Endothelial cell of umbilical vein (primary cell): ENCODE measurements around the gene ANKK1. TPM values are rescaled to one million over a fixed set of nuclear protein-coding genes. Genes with fewer than 3 reads are reported as not detected.

ENCODE experiments used
- BruUV-seq: library from RNA; stranded (reverse); fragments of 400-500 nt; replicated peaks from 2 replicates; lab custom pipeline; 2021; lab: Mats Ljungman, UMichigan
- CTCF ChIA-PET: fragments of 300-600, 350-600 bp; sonication (Branson Sonifier 250); formaldehyde crosslinking; loops from one replicate; lab custom pipeline; 2021; ENCODE audit warnings: antibody characterized with exemption, inconsistent platforms; lab: Charles Lee
- POLR2A ChIA-PET: fragments of 300-600, 350-600 bp; sonication (Branson Sonifier 250); formaldehyde crosslinking; loops from one replicate; lab custom pipeline; 2021; ENCODE audit warnings: antibody characterized with exemption, inconsistent platforms; lab: Charles Lee
- DNase-seq: peaks from one replicate; pipeline ENCODE4 v3.0.0-alpha.2; 2011; ENCODE audit warnings: low read depth, low spot score
- FAIRE-seq: peaks from 2 replicates; lab custom pipeline; 2011; peaks lifted over from hg19 to GRCh38; lab: Jason Lieb, UNC
- H2AFZ ChIP-seq: 2 replicates; pipeline ENCODE4 v1.6.0; 2012; ENCODE audit warnings: low read depth, low read length, control low read depth, inconsistent platforms
- H3K27ac ChIP-seq: 2 replicates; pipeline ENCODE4 v1.5.1; 2011; ENCODE audit warnings: low read depth, mild to moderate bottlenecking, control low read depth, low read length, moderate library complexity; ENCODE audit not compliant: insufficient read depth
- H3K27me3 ChIP-seq, 2 experiments: 2 replicates each; pipeline versions ENCODE4 v1.6.0 to v1.6.1; 2011; ENCODE audit warnings: low read length in 2 of 2, mixed read lengths in 1 of 2; ENCODE audit not compliant: control insufficient read depth in 2 of 2, insufficient read depth in 2 of 2
- H3K36me3 ChIP-seq, 2 experiments: 2 replicates in 1 of 2; 3 replicates in 1 of 2; pipeline ENCODE4 v1.5.1; 2011; ENCODE audit warnings: low read length in 2 of 2, mild to moderate bottlenecking in 1 of 2, moderate library complexity in 1 of 2; ENCODE audit not compliant: control insufficient read depth in 2 of 2, insufficient read depth in 2 of 2; ENCODE audit errors: extremely low read depth in 1 of 2
- H3K4me1 ChIP-seq: 3 replicates; pipeline ENCODE4 v1.5.1; 2011; ENCODE audit warnings: mild to moderate bottlenecking, low read length; ENCODE audit not compliant: control insufficient read depth, insufficient read depth; ENCODE audit errors: extremely low read depth
- H3K4me2 ChIP-seq: 2 replicates; pipeline ENCODE4 v1.6.1; 2011; ENCODE audit warnings: low read length, control low read depth, mixed read lengths; ENCODE audit not compliant: insufficient read depth
- H3K4me3 ChIP-seq, 3 experiments: fragments of 200-600 bp in 1 of 3; sonication (generic), shearing (Covaris generic) in 1 of 3; replicated peaks in 1 of 3; 2 replicates each; pipeline ENCODE4 v1.5.1; 2011 to 2016; ENCODE audit warnings: control low read depth in 3 of 3, low read length in 3 of 3, mild to moderate bottlenecking in 2 of 3, inconsistent platforms in 1 of 3, low read depth in 1 of 3, moderate library complexity in 1 of 3; ENCODE audit not compliant: insufficient read depth in 1 of 3
- H3K79me2 ChIP-seq: 2 replicates; pipeline ENCODE4 v1.6.0; 2012; ENCODE audit warnings: low read length, inconsistent platforms; ENCODE audit not compliant: control insufficient read depth, insufficient read depth
- H3K9ac ChIP-seq: replicated peaks from 2 replicates; pipeline ENCODE3; 2011; ENCODE audit warnings: low read length, control low read depth; ENCODE audit not compliant: insufficient read depth; ENCODE audit errors: extremely low read depth
- H3K9me1 ChIP-seq: replicated peaks from 3 replicates; pipeline ENCODE4 v1.6.0; 2011; ENCODE audit warnings: mild to moderate bottlenecking, low read length; ENCODE audit not compliant: control insufficient read depth, insufficient read depth; ENCODE audit errors: extremely low read depth
- H3K9me3 ChIP-seq: replicated peaks from 2 replicates; pipeline ENCODE4 v1.5.1; 2012; ENCODE audit warnings: low read length, inconsistent platforms; ENCODE audit not compliant: control insufficient read depth, insufficient read depth
- H4K20me1 ChIP-seq: replicated peaks from 2 replicates; pipeline ENCODE3; 2011; ENCODE audit warnings: mild to moderate bottlenecking, low read length; ENCODE audit not compliant: control insufficient read depth, insufficient read depth; ENCODE audit errors: extremely low read depth
- EZH2 ChIP-seq: IDR thresholded peaks from 2 replicates; pipeline ENCODE4 v1.6.1; 2012; ENCODE audit warnings: borderline replicate concordance, low read depth, mild to moderate bottlenecking, moderate library complexity, low read length, inconsistent platforms; ENCODE audit not compliant: severe bottlenecking
- FOS ChIP-seq: IDR thresholded peaks from 2 replicates; pipeline ENCODE4 v1.6.1; 2011; ENCODE audit warnings: mild to moderate bottlenecking, low read length, moderate library complexity, borderline replicate concordance; ENCODE audit not compliant: insufficient read depth
- GATA2 ChIP-seq: IDR thresholded peaks from 2 replicates; pipeline ENCODE4 v1.7.0; 2011; ENCODE audit warnings: low read depth, mild to moderate bottlenecking, moderate library complexity, mixed read lengths, low read length; ENCODE audit not compliant: insufficient read length, insufficient read depth
- JUN ChIP-seq: IDR thresholded peaks from 2 replicates; pipeline ENCODE4 v1.6.1; 2011; ENCODE audit warnings: borderline replicate concordance, low read depth; ENCODE audit not compliant: insufficient read length, insufficient read depth
- MYC ChIP-seq: IDR thresholded peaks from one replicate; pipeline ENCODE4 v1.6.1; 2011; ENCODE audit warnings: mild to moderate bottlenecking, low read depth, low read length
- POLR2A ChIP-seq: IDR thresholded peaks from 2 replicates; pipeline ENCODE4 v1.6.1; 2012; ENCODE audit warnings: low read depth, mild to moderate bottlenecking, control low read depth, low read length
- POLR2AphosphoS5 ChIP-seq: IDR thresholded peaks from 2 replicates; pipeline ENCODE4 v1.6.1; 2012; ENCODE audit warnings: low read depth, mild to moderate bottlenecking, control low read depth, low read length, moderate library complexity; ENCODE audit not compliant: insufficient read depth
- dilution Hi-C: fragments of 300-500 bp; cut with MboI; formaldehyde crosslinking; loops from one replicate; pipeline ENCODE4 v1.15.0; 2019; ENCODE audit warnings: low sequenced_read_pairs; ENCODE audit not compliant: extremely low pct_ligation_motif_present
- intact Hi-C: fragments of 100-400 bp; cut with micrococcal nuclease; formaldehyde crosslinking; loops from one replicate; pipeline ENCODE4 v1.10.0; 2022
- polyA plus RNA-seq, 4 experiments: library from polyadenylated mRNA; depleted of rRNA in 3 of 4; stranded (reverse) in 3 of 4; unstranded in 1 of 4; fragments of >200 nt; gene quantifications; 2 replicates each; pipeline versions ENCODE4 v1.2.1 to v1.2.3, GENCODE V29; 2011 to 2012; ENCODE audit warnings: missing spikeins in 1 of 4
- total RNA-seq: library from RNA; stranded (reverse); gene quantifications from 2 replicates; pipeline ENCODE4 v1.2.3, GENCODE V29; 2021
- TF ChIP-seq, protein P1 (sequence below): IDR thresholded peaks from 2 replicates; pipeline ENCODE4 v1.6.1; 2011; ENCODE audit not compliant: insufficient read depth, insufficient read length
- TF ChIP-seq, protein P2 (sequence below), 2 donors: IDR thresholded peaks; 1 replicate in 1 of 2; 2 replicates in 1 of 2; pipeline ENCODE4 v1.5.1; 2011; ENCODE audit warnings: low read length in 2 of 2, mild to moderate bottlenecking in 2 of 2, moderate library complexity in 2 of 2, control low read depth in 1 of 2, inconsistent platforms in 1 of 2, low read depth in 1 of 2; ENCODE audit not compliant: insufficient read depth in 1 of 2; ENCODE audit errors: extremely low read depth in 1 of 2

Gene ANKK1
- total and polyA plus RNA-seq, 2 donors (not counting 3 experiments of a cell fraction or from before 2014, with no cell fraction given), result not detected

DNA sequence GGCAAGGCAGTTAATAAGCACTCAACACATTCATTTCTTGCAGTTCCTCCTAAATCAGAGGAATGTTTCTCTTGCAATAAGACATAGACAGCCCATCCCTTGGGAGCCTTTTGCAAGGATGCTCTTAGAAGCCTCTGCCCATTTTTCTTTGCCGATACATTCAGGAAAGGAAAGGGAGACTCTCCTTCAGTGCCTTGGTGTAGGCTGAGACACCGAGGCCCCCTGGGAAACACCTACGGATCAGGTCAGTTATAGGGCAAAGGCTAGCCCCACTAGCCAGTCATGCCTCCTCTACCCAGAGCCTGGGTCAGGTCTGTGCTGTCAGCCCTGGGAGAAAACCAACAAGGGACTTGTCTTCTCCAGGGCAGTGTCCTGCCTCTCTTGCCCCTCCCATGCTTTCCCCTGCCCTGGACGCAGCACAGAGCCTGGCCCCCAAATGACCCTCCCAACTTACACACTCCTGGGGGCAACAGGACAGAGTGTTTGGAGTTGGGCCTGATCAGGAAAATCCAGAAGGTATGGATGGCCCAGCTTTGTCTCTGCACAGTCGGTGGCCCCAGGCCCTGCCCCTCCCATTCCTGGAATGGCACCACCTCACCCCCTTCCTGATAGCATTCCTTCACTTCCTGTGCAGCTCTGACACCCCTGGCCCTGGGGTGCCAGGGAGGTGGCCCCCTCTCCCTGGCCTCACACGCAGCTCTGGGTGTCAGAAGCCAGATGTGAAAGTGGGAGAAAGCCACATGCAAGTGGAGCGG, 18.3 kb downstream of the ANKK1 start:
- ChIA-PET CTCF (no interaction called here), POLR2A (no interaction called here)
- Histone ChIP-seq H3K9ac (no peak overlapping the region), H3K36me3 (no peaks in the 10 kb centered on the region), H3K4me2 (no peak overlapping the region), H3K4me3 (no peak overlapping the region), H2AFZ (no peak overlapping the region), H3K27ac (no peak overlapping the region), H3K79me2 (no peaks in the 10 kb centered on the region), H3K9me1 (no peaks in the 10 kb centered on the region), H3K9me3 (no peaks in the 10 kb centered on the region), H3K27me3 (no peaks in the 10 kb centered on the region), H4K20me1 (no peaks in the 10 kb centered on the region), H3K4me1 (no peaks in the 10 kb centered on the region)
- dilution Hi-C loops, result no loop called here
- BruUV-seq, result no TSS peak
- FAIRE-seq (no peak), DNase-seq (no peak)
- TF ChIP-seq, protein P1, sequence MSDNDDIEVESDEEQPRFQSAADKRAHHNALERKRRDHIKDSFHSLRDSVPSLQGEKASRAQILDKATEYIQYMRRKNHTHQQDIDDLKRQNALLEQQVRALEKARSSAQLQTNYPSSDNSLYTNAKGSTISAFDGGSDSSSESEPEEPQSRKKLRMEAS, result no peak
- TF ChIP-seq EZH2 (no peak), JUN (no peak), POLR2AphosphoS5 (no peak), GATA2 (no peak), FOS (no peak), POLR2A (no peak), MYC (no peak)
- TF ChIP-seq, protein P2, sequence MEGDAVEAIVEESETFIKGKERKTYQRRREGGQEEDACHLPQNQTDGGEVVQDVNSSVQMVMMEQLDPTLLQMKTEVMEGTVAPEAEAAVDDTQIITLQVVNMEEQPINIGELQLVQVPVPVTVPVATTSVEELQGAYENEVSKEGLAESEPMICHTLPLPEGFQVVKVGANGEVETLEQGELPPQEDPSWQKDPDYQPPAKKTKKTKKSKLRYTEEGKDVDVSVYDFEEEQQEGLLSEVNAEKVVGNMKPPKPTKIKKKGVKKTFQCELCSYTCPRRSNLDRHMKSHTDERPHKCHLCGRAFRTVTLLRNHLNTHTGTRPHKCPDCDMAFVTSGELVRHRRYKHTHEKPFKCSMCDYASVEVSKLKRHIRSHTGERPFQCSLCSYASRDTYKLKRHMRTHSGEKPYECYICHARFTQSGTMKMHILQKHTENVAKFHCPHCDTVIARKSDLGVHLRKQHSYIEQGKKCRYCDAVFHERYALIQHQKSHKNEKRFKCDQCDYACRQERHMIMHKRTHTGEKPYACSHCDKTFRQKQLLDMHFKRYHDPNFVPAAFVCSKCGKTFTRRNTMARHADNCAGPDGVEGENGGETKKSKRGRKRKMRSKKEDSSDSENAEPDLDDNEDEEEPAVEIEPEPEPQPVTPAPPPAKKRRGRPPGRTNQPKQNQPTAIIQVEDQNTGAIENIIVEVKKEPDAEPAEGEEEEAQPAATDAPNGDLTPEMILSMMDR (IDR thresholded peaks at IDR 0.05; ENCODE audit: extremely low read depth in 1 of 2, insufficient read depth in 1 of 2, low read depth in 1 of 2, low read length in 2 of 2), result no peak
- intact Hi-C loops, result no loop called here
